NCI-H1092 treated with DMSO at 0.1 percent for 48 hours (cell line): Measurements from ENCODE around the gene CCDC152.

Source experiments
- DNase-seq: peaks from one replicate; lab custom pipeline; 2025; lab: John Stamatoyannopoulos, UW

CCDC152 gene

DNA sequence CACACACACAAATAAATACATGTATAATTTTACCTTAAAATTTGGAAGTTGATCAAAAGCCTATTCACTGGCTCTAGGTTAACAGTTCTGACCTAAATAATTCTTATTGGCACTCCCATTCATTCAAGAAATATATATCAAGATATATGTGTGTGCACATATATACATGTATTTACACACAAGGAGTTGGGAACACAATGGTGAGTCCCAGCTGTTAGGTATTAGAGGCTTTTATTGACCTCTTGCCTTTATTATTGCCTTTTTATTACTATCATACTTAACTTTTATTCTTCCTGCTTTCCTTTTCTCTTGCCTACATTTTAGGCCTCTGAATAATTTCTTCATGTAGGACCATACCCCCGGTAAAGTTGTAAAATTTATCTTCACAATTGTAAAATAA, 25.0 kb downstream of the CCDC152 start:
- DNase-seq: no peak

DNA sequence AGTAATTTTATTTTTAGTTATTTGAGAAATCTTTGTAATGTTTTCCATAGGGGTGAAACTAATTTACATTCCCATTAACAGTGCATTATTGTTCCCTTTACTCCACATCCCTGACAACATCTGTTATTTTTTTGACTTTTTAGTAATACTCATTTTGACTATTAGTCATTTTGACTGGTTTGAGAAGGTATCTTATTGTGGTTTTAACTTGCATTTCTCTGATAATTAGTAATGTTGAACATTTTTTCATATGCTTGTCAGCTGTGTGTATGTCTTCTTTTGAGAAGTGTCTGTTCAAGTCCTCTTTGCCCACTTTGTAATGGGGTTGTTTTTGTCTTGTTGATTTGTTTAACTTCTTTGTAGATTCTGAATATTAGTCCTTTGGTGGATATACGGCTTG, 27.5 kb downstream of the CCDC152 start:
- DNase-seq: no peak

- no peak for DNase-seq
Observed at GRCh38 chr5:42785756-42786155, 29.1 kb downstream of the CCDC152 start.

- no peak for DNase-seq
Observed at GRCh38 chr5:42787073-42787472, 30.5 kb downstream of the CCDC152 start.

DNA sequence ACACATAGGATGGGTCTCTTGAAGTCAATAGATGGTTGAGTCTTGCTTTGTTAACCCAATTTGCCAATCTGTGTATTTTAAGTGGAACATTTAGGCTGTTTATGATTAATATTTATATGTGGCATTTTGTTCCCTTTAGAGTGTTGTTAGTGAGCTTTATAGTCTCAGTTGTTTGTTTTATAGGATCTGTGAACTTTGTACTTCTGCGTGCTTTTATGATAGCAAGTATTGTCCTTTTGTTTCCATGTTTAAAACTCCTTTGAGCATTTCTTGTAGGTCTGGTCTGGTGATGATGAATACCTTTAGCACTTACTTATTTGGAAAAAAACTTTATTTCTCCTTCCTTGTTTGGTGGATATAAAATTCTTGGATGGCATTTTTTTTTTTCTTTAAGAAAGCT, 31.2 kb downstream of the CCDC152 start:
- no peak for DNase-seq

GRCh38 chr5:42791151-42791550, 34.5 kb downstream of the CCDC152 start:
- no peak for DNase-seq

GRCh38 chr5:42798284-42799240, 41.9 kb downstream of the CCDC152 start:
- no peak for DNase-seq

DNA sequence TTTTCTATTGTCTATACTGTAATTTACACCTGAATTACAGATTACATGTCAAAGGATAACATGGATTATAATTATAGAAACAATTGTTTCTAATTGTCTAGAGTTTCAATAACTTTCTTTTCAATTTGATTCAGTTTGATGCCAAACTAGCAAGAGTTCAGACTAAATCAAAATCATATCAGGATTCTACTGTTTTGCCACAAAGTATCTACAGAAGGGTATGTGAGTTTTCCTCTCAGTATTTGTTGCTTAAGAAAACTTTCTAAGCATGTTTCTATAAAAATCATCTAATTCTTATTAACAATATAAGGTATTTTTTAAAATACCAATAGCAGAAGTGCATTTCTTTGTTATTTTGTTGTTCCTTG, 42.6 kb downstream of the CCDC152 start:
- DNase-seq: no peak

DNA sequence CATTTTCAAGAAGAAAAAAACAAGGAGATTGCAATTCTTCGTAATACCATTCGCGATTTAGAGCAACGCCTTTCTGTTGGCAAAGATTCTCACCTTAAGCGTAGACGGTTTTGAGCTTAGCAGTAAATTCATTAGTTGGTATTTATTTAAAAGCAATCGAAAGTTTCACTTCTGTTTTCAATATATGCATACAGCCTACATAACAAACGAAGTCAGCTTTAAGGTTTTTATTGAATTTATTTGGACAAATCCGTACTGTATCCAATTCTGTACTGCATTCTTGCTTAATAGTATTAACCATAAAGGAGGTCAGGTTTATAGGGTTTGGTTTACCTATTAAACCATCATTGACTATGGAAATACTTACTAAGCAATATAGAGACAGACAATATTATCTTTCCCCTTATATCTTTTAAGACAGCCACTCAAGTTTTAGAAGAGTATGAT, 43.1 kb downstream of the CCDC152 start:
- no peak for DNase-seq

- DNase-seq: no peak
Observed at GRCh38 chr5:42800748-42801330, 44.2 kb downstream of the CCDC152 start.

- DNase-seq: no peak
Observed at GRCh38 chr5:42801516-42802166, 45.0 kb downstream of the CCDC152 start.

- no peak for DNase-seq
Observed at GRCh38 chr5:42804717-42805339, 48.2 kb downstream of the CCDC152 start.

DNA sequence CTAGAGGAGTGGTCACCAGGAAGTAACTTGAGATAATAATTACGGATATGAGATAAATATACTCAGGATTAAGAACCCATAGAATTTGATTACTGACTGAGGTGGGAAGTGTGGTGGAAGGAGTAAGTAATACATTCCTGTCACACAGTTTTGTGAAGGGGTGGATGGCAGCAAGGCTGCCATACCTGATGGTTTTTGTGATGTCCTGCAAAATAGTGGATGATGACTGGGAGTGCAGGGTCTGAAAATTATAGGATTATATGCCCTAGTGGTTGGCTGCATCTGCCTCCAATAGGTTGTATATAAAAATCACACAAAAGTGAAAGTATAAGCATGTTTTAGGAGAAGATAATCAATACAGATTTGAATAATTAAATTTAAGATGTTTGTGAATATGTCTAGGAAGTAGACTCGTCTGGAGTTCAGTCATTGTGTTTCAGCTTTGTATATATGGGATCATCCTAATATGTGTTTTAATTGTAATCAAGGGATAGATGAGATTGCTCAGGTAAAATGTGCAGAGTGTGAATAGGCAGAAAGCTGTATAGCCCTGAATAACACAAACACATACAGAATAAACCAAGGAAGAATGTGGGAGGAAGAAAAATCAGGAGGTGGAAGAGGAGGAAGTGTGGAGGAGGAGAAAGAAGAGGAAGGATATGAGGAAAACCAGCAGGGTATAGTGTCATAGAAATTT, 49.5 kb downstream of the CCDC152 start:
- DNase-seq: no peak

GRCh38 chr5:42806701-42807262, 50.2 kb downstream of the CCDC152 start:
- no peak for DNase-seq

- no peak for DNase-seq
Observed at GRCh38 chr5:42807722-42808447, 51.3 kb downstream of the CCDC152 start.

GRCh38 chr5:42808888-42809611, 52.4 kb downstream of the CCDC152 start:
- no peak for DNase-seq

- no peak for DNase-seq
Observed at GRCh38 chr5:42810834-42811590, 54.4 kb downstream of the CCDC152 start.

GRCh38 chr5:42811591-42812446, 55.2 kb downstream of the CCDC152 start, which contains the start of gene SELENOP:
SELENOP (minus strand) TSS chr5:42811892; CDS start chr5:42808353, 3,539 bp downstream.
- no peak for DNase-seq
